Caco-2 (cell line): ENCODE results near the gene CEACAM19. TPM values are rescaled to one million over a fixed set of nuclear protein-coding genes. Genes with fewer than 3 reads are reported as not detected.
"Not testable (repeated sequence)": the region's sequence is repeated elsewhere in the genome, so short reads cannot be mapped to it uniquely, and the experiment has no call there.

Experiments used
- BruUV-seq: library from RNA; stranded (reverse); fragments of 400-500 nt; replicated peaks from 2 replicates; lab custom pipeline; 2021; lab: Mats Ljungman, UMichigan
- CTCF ChIA-PET: fragments of 300-600 bp; sonication (Branson Sonifier 250); formaldehyde crosslinking; loops from one replicate; lab custom pipeline; 2022; ENCODE audit warnings: antibody characterized with exemption; lab: Charles Lee
- POLR2A ChIA-PET: fragments of 300-600 bp; sonication (Branson Sonifier 250); formaldehyde crosslinking; loops from one replicate; lab custom pipeline; 2022; ENCODE audit warnings: antibody characterized with exemption; lab: Charles Lee
- DNase-seq, 2 experiments: peaks; one replicate each; pipeline versions ENCODE4 v3.0.0 to v3.0.0-alpha.2; 2020 to 2022
- H3K27me3 ChIP-seq: replicated peaks from 2 replicates; pipeline ENCODE4 v1.6.0; 2011; ENCODE audit warnings: low read length; ENCODE audit not compliant: control insufficient read depth, insufficient read depth
- H3K36me3 ChIP-seq: 2 replicates; pipeline ENCODE4 v1.5.1; 2011; ENCODE audit warnings: low read length; ENCODE audit not compliant: control insufficient read depth, insufficient read depth
- H3K4me1 ChIP-seq: fragments of 250-450 bp; sonication (Bioruptor Pico); 2 replicates; pipeline ENCODE4 v1.5.1; 2020; ENCODE audit warnings: mild to moderate bottlenecking
- H3K4me3 ChIP-seq: 2 replicates; pipeline ENCODE4 v1.5.1; 2011; ENCODE audit warnings: low read depth, mild to moderate bottlenecking, control low read depth, low read length
- H3K9me3 ChIP-seq: fragments of 250-450 bp; sonication (Bioruptor Pico); 2 replicates; pipeline ENCODE4 v1.5.1; 2020; ENCODE audit warnings: mild to moderate bottlenecking, moderate library complexity
- H3K27ac Mint-ChIP-seq: one replicate; pipeline ENCODE4 v1.8.0; 2022; ENCODE audit warnings: mixed read lengths; ENCODE audit not compliant: unreplicated experiment
- H3K27me3 Mint-ChIP-seq: one replicate; pipeline ENCODE4 v1.8.0; 2022; ENCODE audit warnings: mixed read lengths; ENCODE audit not compliant: insufficient read depth, unreplicated experiment
- H3K36me3 Mint-ChIP-seq: one replicate; pipeline ENCODE4 v1.8.0; 2022; ENCODE audit warnings: mild to moderate bottlenecking, mixed read lengths; ENCODE audit not compliant: insufficient read depth, unreplicated experiment
- H3K4me1 Mint-ChIP-seq: one replicate; pipeline ENCODE4 v1.8.0; 2022; ENCODE audit warnings: low read depth, mixed read lengths; ENCODE audit not compliant: unreplicated experiment
- H3K4me3 Mint-ChIP-seq: one replicate; pipeline ENCODE4 v1.8.0; 2022; ENCODE audit warnings: mild to moderate bottlenecking, moderate library complexity, mixed read lengths; ENCODE audit not compliant: unreplicated experiment
- H3K9me3 Mint-ChIP-seq: one replicate; pipeline ENCODE4 v1.8.0; 2022; ENCODE audit warnings: mixed read lengths; ENCODE audit not compliant: unreplicated experiment
- CTCF ChIP-seq, 2 experiments: fragments of 200-600 bp in 1 of 2; IDR thresholded peaks; 1 replicate in 1 of 2; 2 replicates in 1 of 2; pipeline versions ENCODE4 v1.5.1 to v1.8.0; 2011 to 2022; ENCODE audit warnings: antibody characterized with exemption in 1 of 2, control low read depth in 1 of 2, inconsistent platforms in 1 of 2, low read depth in 1 of 2, low read length in 1 of 2, mild to moderate bottlenecking in 1 of 2, moderate library complexity in 1 of 2; ENCODE audit not compliant: insufficient read depth in 1 of 2, severe bottlenecking in 1 of 2, unreplicated experiment in 1 of 2
- intact Hi-C: fragments of 100-400 bp; cut with micrococcal nuclease; formaldehyde crosslinking; loops from one replicate; pipeline ENCODE4 v1.10.0; 2022; ENCODE audit not compliant: unreplicated experiment
- total RNA-seq: library from RNA; stranded (reverse); gene quantifications from 2 replicates; pipeline ENCODE4 v1.2.3, GENCODE V29; 2022

Gene CEACAM19
- total RNA-seq, 1 experiment from 2014 or later: 2.9 TPM

GRCh38 chr19:44664976-44665375 is 6.3 kb upstream of the CEACAM19 start:
- H3K9me3 ChIP-seq: no peaks in the 10 kb centered on the region
- no peak for DNase-seq
- Mint-ChIP-seq H3K4me3 (no peak overlapping the region), H3K4me1 (no peaks in the 10 kb centered on the region), H3K27me3 (no peaks in the 10 kb centered on the region), H3K9me3 (no peaks in the 10 kb centered on the region), H3K27ac (no peak overlapping the region), H3K36me3 (peaks cover 59% of the 10 kb centered on the region)
- TF ChIP-seq CTCF (IDR thresholded peaks at IDR 0.05; ENCODE audit: insufficient read depth in 1 of 2, low read depth in 1 of 2, low read length in 1 of 2, severe bottlenecking in 1 of 2, unreplicated experiment in 1 of 2): no peak
- intact Hi-C loops: no loop called here
- H3K36me3 ChIP-seq: peaks cover 12% of the 10 kb centered on the region
- ChIA-PET POLR2A (interaction anchor here (1.1 kb wide), 1 partner anchor 17 kb away, joined by 11 read pairs; no protein-coding TSS in a partner anchor), CTCF (interaction anchor here (1.4 kb wide), 1 partner anchor 106 kb away, joined by 3 read pairs; no protein-coding TSS in a partner anchor)
- H3K27me3 ChIP-seq: no peaks in the 10 kb centered on the region
- BruUV-seq: no TSS peak
- no peak overlapping the region for H3K4me3 ChIP-seq
- no peaks in the 10 kb centered on the region for H3K4me1 ChIP-seq

GRCh38 chr19:44666852-44667556 is 4.3 kb upstream of the CEACAM19 start:
- no peak for TF ChIP-seq CTCF (IDR thresholded peaks at IDR 0.05; ENCODE audit: insufficient read depth in 1 of 2, low read depth in 1 of 2, low read length in 1 of 2, severe bottlenecking in 1 of 2, unreplicated experiment in 1 of 2)

GRCh38 chr19:44668985-44669764 is 2.1 kb upstream of the CEACAM19 start:
- Mint-ChIP-seq H3K4me1 (no peaks in the 10 kb centered on the region), H3K9me3 (no peaks in the 10 kb centered on the region), H3K36me3 (peaks cover 26% of the 10 kb centered on the region), H3K4me3 (no peak overlapping the region), H3K27me3 (no peaks in the 10 kb centered on the region), H3K27ac (no peak overlapping the region)
- no peak for TF ChIP-seq CTCF (IDR thresholded peaks at IDR 0.05; ENCODE audit: insufficient read depth in 1 of 2, low read depth in 1 of 2, low read length in 1 of 2, severe bottlenecking in 1 of 2, unreplicated experiment in 1 of 2)
- BruUV-seq: no TSS peak
- intact Hi-C loops: no loop called here
- no peak overlapping the region for H3K4me3 ChIP-seq
- CTCF ChIA-PET: interaction anchor here (0.5 to 0.6 kb wide), 2 partner anchors 94 to 201 kb away, joined by 3 read pairs; no protein-coding TSS in a partner anchor
- no peak for DNase-seq
- no peaks in the 10 kb centered on the region for H3K4me1 ChIP-seq
- H3K36me3 ChIP-seq: no peaks in the 10 kb centered on the region
- POLR2A ChIA-PET: no interaction called here
- H3K27me3 ChIP-seq: no peaks in the 10 kb centered on the region
- H3K9me3 ChIP-seq: no peaks in the 10 kb centered on the region

More at GRCh38 chr19:44666852-44667556, 4.3 kb upstream of the CEACAM19 start:
- Mint-ChIP-seq H3K9me3 (no peaks in the 10 kb centered on the region), H3K27ac (no peak overlapping the region), H3K36me3 (peaks cover 42% of the 10 kb centered on the region), H3K27me3 (no peaks in the 10 kb centered on the region), H3K4me3 (no peak overlapping the region), H3K4me1 (no peaks in the 10 kb centered on the region)
- Histone ChIP-seq H3K36me3 (peaks cover 6% of the 10 kb centered on the region), H3K4me1 (no peaks in the 10 kb centered on the region), H3K9me3 (no peaks in the 10 kb centered on the region), H3K4me3 (no peak overlapping the region), H3K27me3 (no peaks in the 10 kb centered on the region)
- no peak for DNase-seq
- BruUV-seq: no TSS peak
- intact Hi-C loops: no loop called here
- POLR2A ChIA-PET: no interaction called here
- CTCF ChIA-PET: interaction anchor here (1.0 kb wide), 1 partner anchor 78 kb away, joined by 3 read pairs; no protein-coding TSS in a partner anchor

GRCh38 chr19:44670027-44670426 is 1.3 kb upstream of the CEACAM19 start:
- H3K36me3 ChIP-seq, H3K27me3 Mint-ChIP-seq, H3K9me3 Mint-ChIP-seq, H3K4me3 ChIP-seq, H3K27ac Mint-ChIP-seq, BruUV-seq, H3K27me3 ChIP-seq, H3K4me1 ChIP-seq, H3K4me1 Mint-ChIP-seq, POLR2A ChIA-PET, intact Hi-C loops, H3K9me3 ChIP-seq, H3K4me3 Mint-ChIP-seq, DNase-seq: not testable (repeated sequence)
- peaks cover 17% of the 10 kb centered on the region for H3K36me3 Mint-ChIP-seq
- CTCF ChIA-PET: interaction anchor here (0.6 kb wide), 1 partner anchor 95 kb away, joined by 3 read pairs; no protein-coding TSS in a partner anchor
